GM23248 (cell line): ENCODE results near the gene RNF11. TPM values are rescaled to one million over a fixed set of nuclear protein-coding genes. Genes with fewer than 3 reads are reported as not detected.

Source experiments
- DNase-seq: peaks from one replicate; pipeline ENCODE4 v3.0.0-alpha.2; 2015
- H2AFZ ChIP-seq: fragments of 200-600 bp; sonication (generic); 2 replicates; pipeline ENCODE4 v1.6.1; 2016; ENCODE audit warnings: antibody characterized with exemption
- H3F3A ChIP-seq: fragments of 200-600 bp; sonication (generic); 2 replicates; pipeline ENCODE4 v1.6.1; 2016; ENCODE audit warnings: mild to moderate bottlenecking, antibody characterized with exemption, mixed run types; ENCODE audit not compliant: insufficient read depth
- H3K27ac ChIP-seq: fragments of 200-600 bp; sonication (generic); 2 replicates; pipeline ENCODE4 v1.5.1; 2016; ENCODE audit warnings: mild to moderate bottlenecking
- H3K27me3 ChIP-seq: fragments of 200-600 bp; sonication (generic); replicated peaks from 2 replicates; pipeline ENCODE4 v1.6.1; 2016; ENCODE audit warnings: mild to moderate bottlenecking; ENCODE audit not compliant: insufficient read depth
- H3K36me3 ChIP-seq: fragments of 200-600 bp; sonication (generic); 2 replicates; pipeline ENCODE4 v1.6.1; 2016; ENCODE audit warnings: low read depth, mild to moderate bottlenecking
- H3K4me1 ChIP-seq: fragments of 200-600 bp; sonication (generic); 2 replicates; pipeline ENCODE4 v1.6.1; 2016; ENCODE audit warnings: mild to moderate bottlenecking; ENCODE audit not compliant: insufficient read depth
- H3K4me2 ChIP-seq: fragments of 200-600 bp; sonication (generic); one replicate; pipeline ENCODE4 v1.6.1; 2016; ENCODE audit warnings: mild to moderate bottlenecking; ENCODE audit not compliant: unreplicated experiment
- H3K4me3 ChIP-seq: fragments of 200-600 bp; sonication (generic); 2 replicates; pipeline ENCODE4 v1.5.1; 2016; ENCODE audit warnings: mild to moderate bottlenecking
- H3K79me2 ChIP-seq: fragments of 200-600 bp; sonication (generic); 2 replicates; pipeline ENCODE4 v1.6.1; 2016; ENCODE audit warnings: mild to moderate bottlenecking; ENCODE audit not compliant: insufficient read depth
- H3K9ac ChIP-seq: fragments of 200-600 bp; sonication (generic); 2 replicates; pipeline ENCODE4 v1.6.1; 2016; ENCODE audit warnings: mild to moderate bottlenecking
- H3K9me2 ChIP-seq: fragments of 200-600 bp; sonication (generic); 2 replicates; pipeline ENCODE4 v1.6.1; 2016; ENCODE audit warnings: mixed run types, mild to moderate bottlenecking, moderate library complexity; ENCODE audit not compliant: insufficient read depth
- H3K9me3 ChIP-seq: fragments of 200-600 bp; sonication (generic); one replicate; pipeline ENCODE4 v1.6.1; 2017; ENCODE audit warnings: low read depth
- H4K20me1 ChIP-seq: fragments of 200-600 bp; sonication (generic); 2 replicates; pipeline ENCODE4 v1.6.0; 2016; ENCODE audit not compliant: insufficient read depth
- EZH2 ChIP-seq: fragments of 200-600 bp; sonication (generic); IDR thresholded peaks from 2 replicates; pipeline ENCODE4 v1.6.1; 2018; ENCODE audit warnings: antibody characterized with exemption, mild to moderate bottlenecking; ENCODE audit not compliant: insufficient read depth, poor library complexity, severe bottlenecking
- EZH2phosphoT487 ChIP-seq: fragments of 200-600 bp; sonication (generic); IDR thresholded peaks from 2 replicates; pipeline ENCODE4 v1.6.1; 2018; ENCODE audit warnings: antibody characterized with exemption, moderate library complexity, mild to moderate bottlenecking, low read depth; ENCODE audit not compliant: insufficient read depth
- WGBS, 2 experiments: methylation state at CpG; one replicate each; pipeline ENCODE4 v1.1.6; 2015 to 2017; ENCODE audit warnings: low lambda C conversion rate in 2 of 2, low coverage in 1 of 2; ENCODE audit errors: missing lambda C conversion rate in 2 of 2; 5-methylcytosine and 5-hydroxymethylcytosine counted together
- in situ Hi-C: fragments of 300-500 bp; cut with MboI; formaldehyde crosslinking; loops from 2 replicates; pipeline ENCODE4 v1.15.0; 2020
- polyA plus RNA-seq: library from polyadenylated mRNA; unstranded; fragments of >200 nt; fragmentation: Nextera tagmentation; extraction: Ambion mirVana; gene quantifications from 2 replicates; pipeline ENCODE4 v1.2.1, GENCODE V29; 2016
- total RNA-seq: library from RNA; depleted of rRNA; stranded (reverse); fragments of >200 nt; shearing (Covaris generic); gene quantifications from 2 replicates; pipeline ENCODE4 v1.2.3, GENCODE V29; 2014

The RNF11 gene
- total and polyA plus RNA-seq, 2 experiments from 2014 or later = 94.1 to 128 TPM

DNA sequence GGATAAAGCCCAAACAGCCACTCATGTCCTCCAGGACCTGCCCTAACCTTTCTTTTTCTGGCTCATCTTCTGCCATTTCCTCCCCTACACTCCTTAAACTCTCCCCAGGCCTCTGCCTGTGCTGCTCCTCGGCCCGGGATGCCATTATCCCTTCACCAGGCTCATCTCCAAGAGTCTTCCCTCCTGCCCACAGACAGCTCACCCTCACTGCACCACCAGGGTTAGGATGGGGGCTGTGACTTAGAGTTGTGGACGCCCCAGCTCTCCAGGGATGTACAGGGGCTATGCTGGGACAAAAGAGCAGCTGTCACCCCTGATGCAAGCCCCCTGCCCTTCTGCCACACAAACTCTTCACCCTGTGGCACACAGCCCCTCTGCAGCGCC, 62.2 kb downstream of the RNF11 start:
- DNase-seq = no peak
- H3K27me3 ChIP-seq = no peaks in the 10 kb centered on the region
- H4K20me1 ChIP-seq = no peaks in the 10 kb centered on the region
- no peak for TF ChIP-seq EZH2phosphoT487
- no peak for TF ChIP-seq EZH2
- no peak overlapping the region for H3K27ac ChIP-seq
- H3K79me2 ChIP-seq = no peaks in the 10 kb centered on the region
- H3K9me2 ChIP-seq = no peaks in the 10 kb centered on the region
- H3F3A ChIP-seq = no peaks in the 10 kb centered on the region
- H3K4me2 ChIP-seq = no peak overlapping the region
- no peak overlapping the region for H2AFZ ChIP-seq
- no peak overlapping the region for H3K9ac ChIP-seq
- 90 to 98% methylated on average over 4 of the region's 4 CpGs for WGBS, 2 experiments
- no peaks in the 10 kb centered on the region for H3K4me1 ChIP-seq
- no peaks in the 10 kb centered on the region for H3K36me3 ChIP-seq
- no peaks in the 10 kb centered on the region for H3K9me3 ChIP-seq
- in situ Hi-C loops = no loop called here
- no peak overlapping the region for H3K4me3 ChIP-seq

DNA sequence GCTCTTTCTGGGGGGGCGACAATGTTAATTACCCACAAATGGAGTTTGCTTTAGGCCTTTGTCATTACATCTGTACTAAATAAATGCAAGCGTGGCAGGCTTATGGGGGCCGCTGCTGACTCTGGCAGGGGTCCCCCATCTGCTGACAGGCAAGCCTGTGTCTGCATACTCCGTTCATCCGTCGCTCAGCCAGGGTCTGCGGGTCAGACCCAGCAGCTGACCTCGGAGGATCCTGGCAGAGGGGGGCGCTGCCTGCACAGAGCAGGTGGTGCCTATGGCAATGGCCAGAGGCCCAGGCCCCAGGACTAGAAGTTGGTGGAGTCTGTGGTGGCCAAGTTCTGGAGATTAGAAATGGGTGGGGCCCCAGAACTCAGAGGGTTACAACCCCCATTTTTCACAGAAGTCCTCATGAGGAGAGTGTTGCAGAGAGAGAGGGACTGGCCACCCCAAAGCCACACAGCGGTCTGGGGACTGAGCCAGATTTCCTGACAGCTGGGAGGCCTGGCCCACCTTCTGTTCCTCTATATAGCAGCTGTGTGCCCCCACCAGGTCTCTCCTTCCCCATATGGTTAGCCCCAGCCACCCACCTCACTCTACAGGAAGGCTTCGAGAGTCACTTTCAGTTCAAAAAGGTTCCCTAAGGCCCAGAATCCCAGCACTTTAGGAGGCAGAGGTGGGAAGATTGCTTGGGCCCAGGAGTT, 63.3 kb downstream of the RNF11 start:
- 88 to 90% methylated on average over 11 of the region's 11 CpGs for WGBS, 2 experiments
- in situ Hi-C loops = no loop called here
- Histone ChIP-seq H3K4me2 (no peak overlapping the region), H4K20me1 (no peaks in the 10 kb centered on the region), H3K27me3 (no peaks in the 10 kb centered on the region), H3F3A (no peaks in the 10 kb centered on the region), H3K9me2 (no peaks in the 10 kb centered on the region), H3K9ac (no peak overlapping the region), H3K4me3 (no peak overlapping the region), H3K9me3 (no peaks in the 10 kb centered on the region), H3K27ac (no peak overlapping the region), H2AFZ (no peak overlapping the region), H3K79me2 (no peaks in the 10 kb centered on the region), H3K36me3 (no peaks in the 10 kb centered on the region), H3K4me1 (no peaks in the 10 kb centered on the region)
- no peak for DNase-seq
- TF ChIP-seq EZH2 (no peak), EZH2phosphoT487 (no peak)

DNA sequence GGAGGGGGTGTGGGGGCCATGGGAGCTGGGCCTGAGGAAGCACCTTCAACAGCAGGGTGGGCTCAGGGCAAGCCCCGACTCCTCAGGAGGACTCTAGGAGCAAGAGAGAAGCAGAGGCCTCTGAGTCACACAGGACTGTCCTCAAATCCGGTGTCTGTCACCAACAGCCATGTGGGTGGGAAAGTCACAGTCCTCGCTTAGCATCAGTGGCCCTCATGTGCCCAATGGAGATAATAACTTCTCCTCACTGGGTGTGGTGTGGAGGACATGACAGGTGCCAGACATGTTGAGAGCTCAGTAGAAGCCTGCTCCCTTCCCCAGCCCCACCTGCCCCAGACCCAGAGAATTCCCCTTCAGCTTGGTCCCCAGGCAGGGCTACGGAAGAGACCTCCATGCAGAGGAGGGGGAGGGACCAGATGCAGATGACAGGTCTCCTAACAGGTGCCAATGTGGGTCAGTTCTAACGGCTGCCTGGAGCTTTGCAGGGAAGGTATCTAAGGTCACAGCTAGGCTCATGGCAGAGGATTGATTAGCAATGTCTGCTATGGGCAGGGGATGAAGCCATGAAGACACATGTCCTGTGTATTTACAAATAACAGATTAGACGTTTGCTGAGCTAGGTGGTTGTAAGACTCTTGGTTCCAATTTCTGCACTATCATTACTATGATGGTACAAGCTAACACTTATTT, 64.1 kb downstream of the RNF11 start:
- Histone ChIP-seq H3K9me2 (no peaks in the 10 kb centered on the region), H3K79me2 (no peaks in the 10 kb centered on the region), H2AFZ (no peak overlapping the region), H3K4me3 (no peak overlapping the region), H3K27me3 (no peaks in the 10 kb centered on the region), H3F3A (no peaks in the 10 kb centered on the region), H4K20me1 (no peaks in the 10 kb centered on the region), H3K9ac (no peak overlapping the region), H3K36me3 (no peaks in the 10 kb centered on the region), H3K4me1 (no peaks in the 10 kb centered on the region), H3K4me2 (no peak overlapping the region), H3K27ac (no peak overlapping the region), H3K9me3 (no peaks in the 10 kb centered on the region)
- no peak for DNase-seq
- 60 to 75% methylated on average over 6 of the region's 6 CpGs for WGBS, 2 experiments
- in situ Hi-C loops = no loop called here
- no peak for TF ChIP-seq EZH2
- no peak for TF ChIP-seq EZH2phosphoT487

DNA sequence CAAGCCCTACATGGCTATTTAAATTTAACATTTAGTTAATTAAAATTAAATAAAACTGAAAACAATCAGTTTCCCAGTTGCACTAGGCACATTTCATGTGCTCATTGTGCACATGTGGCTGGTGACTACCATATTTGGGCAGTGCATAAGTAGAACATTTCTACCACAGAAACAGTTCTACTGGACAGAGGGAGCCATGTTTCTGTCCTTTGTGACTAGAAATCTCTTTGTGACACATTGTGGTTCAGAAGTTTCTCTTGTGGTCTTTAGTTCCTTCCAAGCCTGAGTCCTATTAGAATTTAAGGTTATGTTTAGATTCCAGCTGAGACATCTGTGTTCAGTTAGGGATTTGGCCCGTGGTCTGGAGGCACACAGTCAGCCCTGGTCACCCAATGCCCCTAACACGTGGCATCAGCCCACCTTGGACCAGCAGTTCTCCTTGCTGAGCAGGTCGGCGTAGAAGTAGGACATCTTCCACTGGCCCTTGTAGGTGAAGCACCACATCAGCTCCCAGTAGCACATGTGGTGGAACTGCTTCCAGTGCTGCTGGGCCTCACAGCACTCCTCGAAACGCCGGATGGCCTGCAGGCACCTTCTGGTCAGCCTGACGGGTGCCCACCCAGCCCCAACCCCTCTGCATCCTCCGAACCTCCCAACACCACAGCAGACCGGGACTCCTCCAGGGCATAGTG, 65.2 kb downstream of the RNF11 start:
- TF ChIP-seq EZH2 (no peak), EZH2phosphoT487 (no peak)
- Histone ChIP-seq H3K4me2 (no peak overlapping the region), H3F3A (no peaks in the 10 kb centered on the region), H4K20me1 (no peaks in the 10 kb centered on the region), H2AFZ (no peak overlapping the region), H3K4me1 (no peaks in the 10 kb centered on the region), H3K36me3 (no peaks in the 10 kb centered on the region), H3K9me3 (no peaks in the 10 kb centered on the region), H3K9me2 (no peaks in the 10 kb centered on the region), H3K79me2 (no peaks in the 10 kb centered on the region), H3K4me3 (no peak overlapping the region), H3K9ac (no peak overlapping the region), H3K27ac (no peak overlapping the region), H3K27me3 (no peaks in the 10 kb centered on the region)
- in situ Hi-C loops = no loop called here
- 76 to 86% methylated on average over 9 to 10 of the region's 10 CpGs for WGBS, 2 experiments
- DNase-seq = no peak
